ENCODE data around the gene ASIC2.
A peak's percentile ranks its signal among the peaks of the same experiment; 100 is the strongest.

Gene ASIC2

DNA sequence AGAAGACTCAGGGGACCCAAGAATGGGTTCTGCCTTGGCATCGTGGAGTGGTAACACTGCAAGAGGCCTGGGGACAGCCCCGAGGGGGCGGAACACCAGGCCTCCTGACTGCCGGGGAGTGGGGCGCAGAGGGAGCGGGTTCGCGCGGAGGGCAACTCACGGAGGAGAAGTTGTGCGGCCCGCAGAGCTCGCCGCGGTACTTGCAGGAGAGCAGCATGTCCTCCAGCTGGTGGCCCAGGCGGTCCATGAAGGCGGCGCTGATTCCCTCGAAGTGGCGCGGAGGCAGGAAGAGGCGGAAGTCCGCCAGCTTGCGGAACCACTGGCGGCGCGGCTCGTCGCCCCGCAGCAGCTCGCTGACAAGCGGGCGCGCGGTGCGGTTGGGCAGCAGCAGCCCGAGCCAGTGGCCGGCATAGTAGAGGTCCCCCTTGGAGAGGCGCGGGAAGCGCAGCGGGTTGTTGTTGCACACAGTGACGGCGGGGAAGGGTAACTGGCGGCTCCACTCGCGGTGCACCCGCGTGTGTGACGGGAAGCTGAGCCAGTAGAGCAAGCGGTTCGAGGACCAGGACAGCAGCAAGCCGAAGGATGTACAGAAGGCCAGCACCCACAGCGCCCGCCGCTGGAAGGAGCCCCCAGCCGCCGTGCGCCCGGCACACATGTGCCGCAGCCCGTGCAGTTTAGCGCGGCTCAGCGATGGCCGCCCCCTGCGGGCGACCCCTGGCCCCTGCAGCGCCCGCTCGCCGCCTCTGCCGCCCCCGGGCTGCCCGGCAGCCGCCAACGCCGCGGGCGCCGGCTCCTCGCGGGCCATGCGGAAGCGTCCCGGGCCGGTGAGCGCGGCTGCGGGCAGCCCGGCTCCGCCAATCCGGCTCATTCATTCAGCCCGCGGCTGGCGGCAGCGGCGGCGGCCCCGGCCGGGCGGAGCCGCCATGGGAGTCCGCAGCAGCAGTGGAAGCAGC, 1.6 kb downstream of the ASIC2 start:
- Histone ChIP-seq H2AK5ac (ENCODE audit: low read depth, low read length) (no peak overlapping the region), H3K4ac (ENCODE audit: low read length) (no peak overlapping the region), H3K79me1 (ENCODE audit: low read depth, low read length) (no peaks in the 10 kb centered on the region), H3K4me3 (ENCODE audit: low read length in 2 of 2) (peak overlapping the region in 1 of 2 donors; percentile 85), H3K4me2 (ENCODE audit: insufficient read depth, low read length, poor library complexity, severe bottlenecking) (peak overlapping the region; percentile 100), H3K9me3 (replicated peaks in 1 of 2; ENCODE audit: control insufficient read depth in 2 of 2, insufficient read depth in 1 of 2, low read depth in 1 of 2, low read length in 2 of 2) (peaks cover 0 to 2% of the 10 kb centered on the region in 2 donors), H2BK15ac (ENCODE audit: low read length) (peak overlapping the region; percentile 81), H4K8ac (ENCODE audit: low read depth, low read length) (no peak overlapping the region), H3K9ac (ENCODE audit: low read depth, low read length, poor library complexity) (peak overlapping the region; percentile 85), H3K27me3 (ENCODE audit: control insufficient read depth in 3 of 3, insufficient read depth in 3 of 3, low read depth in 1 of 3, low read length in 3 of 3) (peaks cover 0 to 60% (median 28%) of the 10 kb centered on the region in 3 experiments), H2AFZ (ENCODE audit: low read length) (peak overlapping the region; percentile 59), H3K36me3 (replicated peaks in 1 of 2; ENCODE audit: control insufficient read depth in 2 of 2, insufficient read depth in 2 of 2, low read length in 2 of 2) (peaks cover 0 to 1% of the 10 kb centered on the region in 2 donors), H3K27ac (replicated peaks; ENCODE audit: low read length) (no peak overlapping the region), H3K4me1 (ENCODE audit: control insufficient read depth in 2 of 2, insufficient read depth in 1 of 2, low read depth in 1 of 2, low read length in 2 of 2) (peaks cover 0 to 6% of the 10 kb centered on the region in 2 donors), H2BK120ac (ENCODE audit: low read depth, low read length) (peak overlapping the region; percentile 6), H3K18ac (ENCODE audit: low read length) (peak overlapping the region; percentile 90), H3K14ac (ENCODE audit: low read length) (peak overlapping the region; percentile 38), H2BK12ac (ENCODE audit: low read length) (peak overlapping the region; percentile 41), H2BK5ac (ENCODE audit: low read length) (no peak overlapping the region), H3K23ac (ENCODE audit: low read depth, low read length, poor library complexity) (peak overlapping the region; percentile 82), H4K91ac (ENCODE audit: low read depth, low read length, poor library complexity) (no peak overlapping the region)
- no CpG with 5 or more reads among the region's 104 CpGs for WGBS, 2 donors (ENCODE audit: extremely low coverage in 2 of 2, insufficient read length in 2 of 2, insufficient replicate concordance in 1 of 2)
- peak; percentile 48 for DNase-seq (ENCODE audit: low spot score)

- H4K91ac ChIP-seq (ENCODE audit: low read depth, low read length, poor library complexity): no peak overlapping the region
- H3K9ac ChIP-seq (ENCODE audit: low read depth, low read length, poor library complexity): no peak overlapping the region
- no peak overlapping the region for H3K23ac ChIP-seq (ENCODE audit: low read depth, low read length, poor library complexity)
- H2AK5ac ChIP-seq (ENCODE audit: low read depth, low read length): peak overlapping the region; percentile 23
- H3K36me3 ChIP-seq (replicated peaks in 1 of 2; ENCODE audit: control insufficient read depth in 2 of 2, insufficient read depth in 2 of 2, low read length in 2 of 2): no peaks in the 10 kb centered on the region
- no peaks in the 10 kb centered on the region for H3K79me1 ChIP-seq (ENCODE audit: low read depth, low read length)
- H4K8ac ChIP-seq (ENCODE audit: low read depth, low read length): no peak overlapping the region
- no peak overlapping the region for H2BK120ac ChIP-seq (ENCODE audit: low read depth, low read length)
- peaks cover 0 to 6% of the 10 kb centered on the region in 2 donors for H3K4me1 ChIP-seq (ENCODE audit: control insufficient read depth in 2 of 2, insufficient read depth in 1 of 2, low read depth in 1 of 2, low read length in 2 of 2)
- no peak overlapping the region for H2BK5ac ChIP-seq (ENCODE audit: low read length)
- no peak overlapping the region for H3K4ac ChIP-seq (ENCODE audit: low read length)
- H3K18ac ChIP-seq (ENCODE audit: low read length): no peak overlapping the region
- H3K27ac ChIP-seq (replicated peaks; ENCODE audit: low read length): no peak overlapping the region
- H2BK12ac ChIP-seq (ENCODE audit: low read length): no peak overlapping the region
- H3K4me2 ChIP-seq (ENCODE audit: insufficient read depth, low read length, poor library complexity, severe bottlenecking): no peak overlapping the region
- H2AFZ ChIP-seq (ENCODE audit: low read length): no peak overlapping the region
- WGBS, 2 donors (ENCODE audit: extremely low coverage in 2 of 2, insufficient read length in 2 of 2, insufficient replicate concordance in 1 of 2): no CpG with 5 or more reads among the region's 8 CpGs
- no peak overlapping the region for H3K14ac ChIP-seq (ENCODE audit: low read length)
- peaks cover 0 to 2% of the 10 kb centered on the region in 2 donors for H3K9me3 ChIP-seq (replicated peaks in 1 of 2; ENCODE audit: control insufficient read depth in 2 of 2, insufficient read depth in 1 of 2, low read depth in 1 of 2, low read length in 2 of 2)
- no peak overlapping the region for H2BK15ac ChIP-seq (ENCODE audit: low read length)
- peaks cover 0 to 60% (median 28%) of the 10 kb centered on the region in 3 experiments for H3K27me3 ChIP-seq (ENCODE audit: control insufficient read depth in 3 of 3, insufficient read depth in 3 of 3, low read depth in 1 of 3, low read length in 3 of 3)
- DNase-seq (ENCODE audit: low spot score): no peak
- no peak overlapping the region for H3K4me3 ChIP-seq (ENCODE audit: low read length in 2 of 2)
Measured at GRCh38 chr17:33290253-33290652, 2.8 kb downstream of the ASIC2 start.

DNA sequence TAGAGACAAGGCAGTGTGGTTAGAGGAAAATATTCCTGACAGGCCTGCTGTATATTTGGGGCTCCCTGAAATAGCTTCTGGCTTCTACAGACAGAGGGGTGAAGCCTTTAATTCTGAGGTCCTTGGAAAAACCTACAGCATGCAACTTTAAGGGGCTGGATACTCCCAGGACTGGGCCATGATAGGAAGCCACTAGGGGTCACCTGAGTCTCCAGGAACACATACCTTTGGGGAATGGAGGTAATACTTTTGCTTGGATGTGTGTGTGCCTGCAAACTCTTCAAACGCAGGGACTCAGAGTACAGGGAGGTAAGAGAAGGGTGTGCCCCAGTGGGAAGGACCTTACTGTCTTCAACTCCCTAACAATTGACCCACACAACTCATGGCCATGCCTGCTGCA, 4.1 kb downstream of the ASIC2 start:
- H2BK15ac ChIP-seq (ENCODE audit: low read length): no peak overlapping the region
- WGBS, 2 donors (ENCODE audit: extremely low coverage in 2 of 2, insufficient read length in 2 of 2, insufficient replicate concordance in 1 of 2): no CpG with 5 or more reads among the region's 1 CpG
- no peaks in the 10 kb centered on the region for H3K79me1 ChIP-seq (ENCODE audit: low read depth, low read length)
- DNase-seq (ENCODE audit: low spot score): no peak
- H3K23ac ChIP-seq (ENCODE audit: low read depth, low read length, poor library complexity): no peak overlapping the region
- no peak overlapping the region for H3K9ac ChIP-seq (ENCODE audit: low read depth, low read length, poor library complexity)
- peaks cover 0 to 2% of the 10 kb centered on the region in 2 donors for H3K9me3 ChIP-seq (replicated peaks in 1 of 2; ENCODE audit: control insufficient read depth in 2 of 2, insufficient read depth in 1 of 2, low read depth in 1 of 2, low read length in 2 of 2)
- no peak overlapping the region for H2BK120ac ChIP-seq (ENCODE audit: low read depth, low read length)
- no peaks in the 10 kb centered on the region for H3K36me3 ChIP-seq (replicated peaks in 1 of 2; ENCODE audit: control insufficient read depth in 2 of 2, insufficient read depth in 2 of 2, low read length in 2 of 2)
- H3K14ac ChIP-seq (ENCODE audit: low read length): no peak overlapping the region
- H3K4me1 ChIP-seq (ENCODE audit: control insufficient read depth in 2 of 2, insufficient read depth in 1 of 2, low read depth in 1 of 2, low read length in 2 of 2): peaks cover 0 to 6% of the 10 kb centered on the region in 2 donors
- H2BK5ac ChIP-seq (ENCODE audit: low read length): no peak overlapping the region
- no peak overlapping the region for H3K18ac ChIP-seq (ENCODE audit: low read length)
- no peak overlapping the region for H3K27ac ChIP-seq (replicated peaks; ENCODE audit: low read length)
- no peak overlapping the region for H4K91ac ChIP-seq (ENCODE audit: low read depth, low read length, poor library complexity)
- H2AK5ac ChIP-seq (ENCODE audit: low read depth, low read length): no peak overlapping the region
- H3K27me3 ChIP-seq (ENCODE audit: control insufficient read depth in 3 of 3, insufficient read depth in 3 of 3, low read depth in 1 of 3, low read length in 3 of 3): peaks cover 0 to 54% (median 23%) of the 10 kb centered on the region in 3 experiments
- no peak overlapping the region for H4K8ac ChIP-seq (ENCODE audit: low read depth, low read length)
- no peak overlapping the region for H3K4me3 ChIP-seq (ENCODE audit: low read length in 2 of 2)
- H3K4ac ChIP-seq (ENCODE audit: low read length): no peak overlapping the region
- H3K4me2 ChIP-seq (ENCODE audit: insufficient read depth, low read length, poor library complexity, severe bottlenecking): no peak overlapping the region
- no peak overlapping the region for H2BK12ac ChIP-seq (ENCODE audit: low read length)
- H2AFZ ChIP-seq (ENCODE audit: low read length): no peak overlapping the region

DNA sequence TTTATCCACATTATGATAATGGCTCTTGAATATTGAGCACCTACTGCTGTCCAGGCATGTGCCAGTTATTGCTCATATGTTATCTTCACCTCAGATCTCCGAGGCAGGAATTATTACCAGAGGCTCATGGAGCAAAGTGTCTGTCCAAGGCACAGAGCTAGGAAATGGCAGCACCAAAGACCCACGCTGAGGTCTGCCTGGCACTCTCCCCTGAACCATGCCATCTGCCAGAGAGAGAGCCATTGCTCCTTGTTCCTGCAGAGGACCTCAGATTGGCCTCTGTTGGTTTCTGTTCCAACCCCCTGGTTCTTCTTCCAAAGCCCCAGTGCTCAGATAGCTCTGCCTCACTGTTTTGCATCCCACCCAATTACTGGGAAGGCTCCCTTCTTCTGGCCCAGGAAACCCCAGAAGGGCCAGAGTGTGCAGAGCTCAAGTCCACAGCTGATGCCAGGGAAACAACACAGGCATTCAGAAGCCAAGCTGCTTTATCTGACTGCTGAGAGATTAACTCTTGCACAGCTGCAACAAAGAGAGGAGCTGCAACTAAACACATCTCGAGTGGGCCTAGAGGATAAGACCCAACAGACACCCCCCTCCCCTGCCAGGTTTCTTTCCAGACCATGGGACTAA, 5.9 kb downstream of the ASIC2 start:
- H3K14ac ChIP-seq (ENCODE audit: low read length): no peak overlapping the region

More for the DNA sequence above, 5.9 kb downstream of the ASIC2 start:
- H2BK15ac ChIP-seq (ENCODE audit: low read length): no peak overlapping the region
- H2AK5ac ChIP-seq (ENCODE audit: low read depth, low read length): no peak overlapping the region
- H3K27me3 ChIP-seq (ENCODE audit: control insufficient read depth in 3 of 3, insufficient read depth in 3 of 3, low read depth in 1 of 3, low read length in 3 of 3): peaks cover 0 to 42% (median 16%) of the 10 kb centered on the region in 3 experiments
- H3K9me3 ChIP-seq (replicated peaks in 1 of 2; ENCODE audit: control insufficient read depth in 2 of 2, insufficient read depth in 1 of 2, low read depth in 1 of 2, low read length in 2 of 2): no peaks in the 10 kb centered on the region
- no peak overlapping the region for H3K23ac ChIP-seq (ENCODE audit: low read depth, low read length, poor library complexity)
- H3K27ac ChIP-seq (replicated peaks; ENCODE audit: low read length): no peak overlapping the region
- no peak overlapping the region for H3K4me2 ChIP-seq (ENCODE audit: insufficient read depth, low read length, poor library complexity, severe bottlenecking)
- WGBS, 2 donors (ENCODE audit: extremely low coverage in 2 of 2, insufficient read length in 2 of 2, insufficient replicate concordance in 1 of 2): no CpG with 5 or more reads among the region's 3 CpGs
- no peak overlapping the region for H4K91ac ChIP-seq (ENCODE audit: low read depth, low read length, poor library complexity)
- no peak overlapping the region for H3K18ac ChIP-seq (ENCODE audit: low read length)
- H2AFZ ChIP-seq (ENCODE audit: low read length): no peak overlapping the region
- peaks cover 0 to 3% of the 10 kb centered on the region in 2 donors for H3K4me1 ChIP-seq (ENCODE audit: control insufficient read depth in 2 of 2, insufficient read depth in 1 of 2, low read depth in 1 of 2, low read length in 2 of 2)
- no peak overlapping the region for H2BK5ac ChIP-seq (ENCODE audit: low read length)
- no peak for DNase-seq (ENCODE audit: low spot score)
- H3K4ac ChIP-seq (ENCODE audit: low read length): no peak overlapping the region
- no peak overlapping the region for H3K4me3 ChIP-seq (ENCODE audit: low read length in 2 of 2)
- H2BK12ac ChIP-seq (ENCODE audit: low read length): no peak overlapping the region
- no peaks in the 10 kb centered on the region for H3K79me1 ChIP-seq (ENCODE audit: low read depth, low read length)
- no peak overlapping the region for H3K9ac ChIP-seq (ENCODE audit: low read depth, low read length, poor library complexity)
- no peak overlapping the region for H4K8ac ChIP-seq (ENCODE audit: low read depth, low read length)
- H3K36me3 ChIP-seq (replicated peaks in 1 of 2; ENCODE audit: control insufficient read depth in 2 of 2, insufficient read depth in 2 of 2, low read length in 2 of 2): no peaks in the 10 kb centered on the region
- H2BK120ac ChIP-seq (ENCODE audit: low read depth, low read length): no peak overlapping the region

All from neuronal stem cell (in vitro differentiated cells).